K562 (cell line): Measurements from ENCODE around the gene LSS. TPM values are rescaled to one million over a fixed set of nuclear protein-coding genes. Genes with fewer than 3 reads are reported as not detected.
A peak's percentile ranks its signal among the peaks of the same experiment; 100 is the strongest.

Source experiments
- CXXC5 ChIP-seq: fragments of 250-450 bp; sonication (Bioruptor Pico); IDR thresholded peaks from 2 replicates; pipeline ENCODE4 v1.8.0; 2022; ENCODE audit warnings: inconsistent platforms, mild to moderate bottlenecking, moderate library complexity
- FOS ChIP-seq: IDR thresholded peaks from 3 replicates; pipeline ENCODE4 v1.6.1; 2011; ENCODE audit not compliant: insufficient read length; ENCODE audit errors: extremely low read depth
- GATA2 ChIP-seq: sonication (generic); formaldehyde crosslinking; IDR thresholded peaks from 2 replicates; pipeline ENCODE4 v1.4.0; 2020; ENCODE audit warnings: mild to moderate bottlenecking, missing genetic modification reagents
- NCOA1 ChIP-seq: fragments of 450-650 bp; IDR thresholded peaks from 2 replicates; pipeline ENCODE4 v1.6.1; 2016; ENCODE audit warnings: low read depth
- TAF9B ChIP-seq: fragments of 450-650 bp; IDR thresholded peaks from 2 replicates; pipeline ENCODE4 v1.6.1; 2018; ENCODE audit warnings: mild to moderate bottlenecking; ENCODE audit not compliant: partially characterized antibody
- TRIM24 ChIP-seq, 2 experiments: fragments of 450-650 bp; IDR thresholded peaks; 2 replicates each; pipeline ENCODE4 v1.6.1; 2016
- XRCC4 ChIP-seq: IDR thresholded peaks from one replicate; pipeline ENCODE4 v1.6.1; 2011; ENCODE audit not compliant: insufficient read depth, insufficient read length; ENCODE audit errors: extremely low read depth
- ZNF174 ChIP-seq: fragments of 250-450 bp; sonication (Bioruptor Pico); IDR thresholded peaks from 2 replicates; pipeline ENCODE4 v1.4.0; 2020; ENCODE audit warnings: mild to moderate bottlenecking
- ZNF263 ChIP-seq: sonication (generic); formaldehyde crosslinking; IDR thresholded peaks from 2 replicates; pipeline ENCODE4 v1.8.0; 2022; ENCODE audit warnings: mild to moderate bottlenecking, missing genetic modification reagents, borderline replicate concordance
- ZNF347 ChIP-seq: fragments of 450-650 bp; formaldehyde crosslinking; IDR thresholded peaks from 2 replicates; pipeline ENCODE4 v1.4.0; 2020; ENCODE audit warnings: low read depth, mild to moderate bottlenecking, moderate library complexity
- ZNF785 ChIP-seq: fragments of 250-450 bp; sonication (Bioruptor Pico); IDR thresholded peaks from 2 replicates; pipeline ENCODE4 v1.4.0; 2020; ENCODE audit warnings: mild to moderate bottlenecking
- polyA plus RNA-seq, 8 experiments: library from polyadenylated mRNA; depleted of rRNA in 4 of 8; stranded (reverse) in 5 of 8; unstranded in 3 of 8; fragments of >200 nt; fragmentation: Nextera tagmentation in 2 of 8; fragmentation: Illumina TruSeq in 1 of 8; extraction: Ambion mirVana in 2 of 8; extraction: Trizol in 1 of 8; gene quantifications; 2 replicates each; pipeline versions ENCODE4 v1.2.1 to v1.2.3, GENCODE V29; 2011 to 2014; ENCODE audit warnings: inconsistent platforms in 1 of 8, missing spikeins in 1 of 8
- total RNA-seq, 7 experiments: library from RNA; depleted of rRNA in 6 of 7; stranded (reverse); fragments of >200 nt in 6 of 7; fragmentation: Illumina TruSeq in 2 of 7; extraction: Trizol in 2 of 7; gene quantifications; 2 replicates each; pipeline versions ENCODE4 v1.2.1 to v1.2.3, GENCODE V29; 2011 to 2021; ENCODE audit warnings: low replicate concordance in 1 of 7
- TF ChIP-seq, protein P1 (sequence below): fragments of 450-650 bp; IDR thresholded peaks from 2 replicates; pipeline ENCODE4 v1.6.1; 2016; ENCODE audit warnings: low read depth, mild to moderate bottlenecking, moderate library complexity
- TF ChIP-seq, protein P2 (sequence below): fragments of 450-650 bp; formaldehyde crosslinking; IDR thresholded peaks from 2 replicates; pipeline ENCODE4 v1.4.0; 2020; ENCODE audit warnings: mild to moderate bottlenecking, moderate library complexity
- TF ChIP-seq, protein P3 (sequence below): sonication (generic); formaldehyde crosslinking; IDR thresholded peaks from 2 replicates; pipeline ENCODE4 v1.8.1; 2022; ENCODE audit warnings: missing genetic modification reagents
- TF ChIP-seq, protein P4 (sequence below): fragments of 450-650 bp; formaldehyde crosslinking; IDR thresholded peaks from 2 replicates; pipeline ENCODE4 v1.4.0; 2020; ENCODE audit warnings: mild to moderate bottlenecking, moderate library complexity
- TF ChIP-seq, protein P5 (sequence below): fragments of 450-650 bp; IDR thresholded peaks from 2 replicates; pipeline ENCODE4 v1.6.1; 2016
- TF ChIP-seq, protein P6 (sequence below): sonication (generic); formaldehyde crosslinking; IDR thresholded peaks from 2 replicates; pipeline ENCODE4 v1.8.0; 2022; ENCODE audit warnings: mild to moderate bottlenecking, missing genetic modification reagents
- TF ChIP-seq, protein P7 (sequence below): sonication (generic); formaldehyde crosslinking; IDR thresholded peaks from 2 replicates; pipeline ENCODE4 v1.9.0; 2022; ENCODE audit warnings: mild to moderate bottlenecking, missing genetic modification reagents

LSS gene
- total and polyA plus RNA-seq, 9 of the 15 experiments (the other 6 are each of a cell fraction or from before 2014, with no cell fraction given), result 2.2 to 89.5 (median 37.4) TPM

DNA sequence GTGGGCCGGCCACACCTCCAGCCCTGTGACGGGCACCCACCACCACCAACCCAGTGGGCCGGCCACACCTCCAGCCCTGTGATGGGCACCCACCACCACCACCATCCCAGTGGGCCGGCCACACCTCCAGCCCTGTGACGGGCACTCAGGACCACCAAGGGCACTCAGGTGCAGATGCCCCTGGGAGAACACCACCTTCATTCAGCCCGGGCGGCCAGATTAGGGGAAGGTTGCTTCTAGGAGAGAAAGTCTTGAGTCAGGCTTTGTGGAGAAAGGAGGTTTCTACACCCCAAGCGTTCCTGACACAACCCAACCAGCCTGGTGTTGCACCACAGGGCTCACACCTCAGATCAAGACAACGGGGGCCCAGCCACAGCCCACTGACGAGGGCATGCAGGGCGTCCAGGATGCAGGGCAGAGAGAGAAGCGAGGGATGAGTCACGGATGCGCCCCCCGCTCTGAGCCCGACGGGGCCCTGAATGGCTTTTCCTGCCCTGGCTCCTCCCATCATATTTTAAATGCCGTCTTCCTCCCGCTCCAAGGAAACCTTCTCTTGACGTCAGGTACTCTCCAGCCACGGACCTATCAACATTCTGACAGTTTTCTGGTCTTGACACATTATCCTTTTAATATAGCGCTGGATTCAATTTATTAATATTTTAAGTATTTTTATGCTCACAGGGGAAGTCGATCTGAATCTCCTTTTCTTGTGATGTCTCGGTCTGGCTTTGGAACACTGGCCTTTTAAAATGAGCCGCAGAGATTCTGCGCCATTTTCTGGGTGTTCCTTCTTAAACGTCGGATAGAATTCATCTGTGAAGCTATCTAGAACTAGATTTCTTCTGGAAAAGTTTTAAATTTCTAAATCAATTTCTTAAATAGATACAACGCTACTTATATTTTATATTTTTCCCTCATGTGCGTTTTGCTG is 43.7 kb downstream of the LSS start (continued):
- TF ChIP-seq, protein P1, sequence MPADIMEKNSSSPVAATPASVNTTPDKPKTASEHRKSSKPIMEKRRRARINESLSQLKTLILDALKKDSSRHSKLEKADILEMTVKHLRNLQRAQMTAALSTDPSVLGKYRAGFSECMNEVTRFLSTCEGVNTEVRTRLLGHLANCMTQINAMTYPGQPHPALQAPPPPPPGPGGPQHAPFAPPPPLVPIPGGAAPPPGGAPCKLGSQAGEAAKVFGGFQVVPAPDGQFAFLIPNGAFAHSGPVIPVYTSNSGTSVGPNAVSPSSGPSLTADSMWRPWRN, result no peak
- no peak for TF ChIP-seq ZNF263 (CRISPR knock-in tag)
- TF ChIP-seq ZNF785 (CRISPR knock-in tag), result no peak
- TF ChIP-seq, protein P2, sequence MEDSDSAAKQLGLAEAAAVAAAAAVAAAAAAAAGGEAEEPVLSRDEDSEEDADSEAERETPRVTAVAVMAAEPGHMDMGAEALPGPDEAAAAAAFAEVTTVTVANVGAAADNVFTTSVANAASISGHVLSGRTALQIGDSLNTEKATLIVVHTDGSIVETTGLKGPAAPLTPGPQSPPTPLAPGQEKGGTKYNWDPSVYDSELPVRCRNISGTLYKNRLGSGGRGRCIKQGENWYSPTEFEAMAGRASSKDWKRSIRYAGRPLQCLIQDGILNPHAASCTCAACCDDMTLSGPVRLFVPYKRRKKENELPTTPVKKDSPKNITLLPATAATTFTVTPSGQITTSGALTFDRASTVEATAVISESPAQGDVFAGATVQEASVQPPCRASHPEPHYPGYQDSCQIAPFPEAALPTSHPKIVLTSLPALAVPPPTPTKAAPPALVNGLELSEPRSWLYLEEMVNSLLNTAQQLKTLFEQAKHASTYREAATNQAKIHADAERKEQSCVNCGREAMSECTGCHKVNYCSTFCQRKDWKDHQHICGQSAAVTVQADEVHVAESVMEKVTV, result no peak
- TF ChIP-seq, protein P3, sequence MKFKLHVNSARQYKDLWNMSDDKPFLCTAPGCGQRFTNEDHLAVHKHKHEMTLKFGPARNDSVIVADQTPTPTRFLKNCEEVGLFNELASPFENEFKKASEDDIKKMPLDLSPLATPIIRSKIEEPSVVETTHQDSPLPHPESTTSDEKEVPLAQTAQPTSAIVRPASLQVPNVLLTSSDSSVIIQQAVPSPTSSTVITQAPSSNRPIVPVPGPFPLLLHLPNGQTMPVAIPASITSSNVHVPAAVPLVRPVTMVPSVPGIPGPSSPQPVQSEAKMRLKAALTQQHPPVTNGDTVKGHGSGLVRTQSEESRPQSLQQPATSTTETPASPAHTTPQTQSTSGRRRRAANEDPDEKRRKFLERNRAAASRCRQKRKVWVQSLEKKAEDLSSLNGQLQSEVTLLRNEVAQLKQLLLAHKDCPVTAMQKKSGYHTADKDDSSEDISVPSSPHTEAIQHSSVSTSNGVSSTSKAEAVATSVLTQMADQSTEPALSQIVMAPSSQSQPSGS (CRISPR knock-in tag), result no peak
- no peak for TF ChIP-seq XRCC4
- no peak for TF ChIP-seq NCOA1
- TF ChIP-seq, protein P4, sequence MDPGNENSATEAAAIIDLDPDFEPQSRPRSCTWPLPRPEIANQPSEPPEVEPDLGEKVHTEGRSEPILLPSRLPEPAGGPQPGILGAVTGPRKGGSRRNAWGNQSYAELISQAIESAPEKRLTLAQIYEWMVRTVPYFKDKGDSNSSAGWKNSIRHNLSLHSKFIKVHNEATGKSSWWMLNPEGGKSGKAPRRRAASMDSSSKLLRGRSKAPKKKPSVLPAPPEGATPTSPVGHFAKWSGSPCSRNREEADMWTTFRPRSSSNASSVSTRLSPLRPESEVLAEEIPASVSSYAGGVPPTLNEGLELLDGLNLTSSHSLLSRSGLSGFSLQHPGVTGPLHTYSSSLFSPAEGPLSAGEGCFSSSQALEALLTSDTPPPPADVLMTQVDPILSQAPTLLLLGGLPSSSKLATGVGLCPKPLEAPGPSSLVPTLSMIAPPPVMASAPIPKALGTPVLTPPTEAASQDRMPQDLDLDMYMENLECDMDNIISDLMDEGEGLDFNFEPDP (CRISPR knock-in tag), result no peak
- TF ChIP-seq TAF9B, result no peak
- no peak for TF ChIP-seq GATA2 (CRISPR knock-in tag)
- TF ChIP-seq, protein P5, sequence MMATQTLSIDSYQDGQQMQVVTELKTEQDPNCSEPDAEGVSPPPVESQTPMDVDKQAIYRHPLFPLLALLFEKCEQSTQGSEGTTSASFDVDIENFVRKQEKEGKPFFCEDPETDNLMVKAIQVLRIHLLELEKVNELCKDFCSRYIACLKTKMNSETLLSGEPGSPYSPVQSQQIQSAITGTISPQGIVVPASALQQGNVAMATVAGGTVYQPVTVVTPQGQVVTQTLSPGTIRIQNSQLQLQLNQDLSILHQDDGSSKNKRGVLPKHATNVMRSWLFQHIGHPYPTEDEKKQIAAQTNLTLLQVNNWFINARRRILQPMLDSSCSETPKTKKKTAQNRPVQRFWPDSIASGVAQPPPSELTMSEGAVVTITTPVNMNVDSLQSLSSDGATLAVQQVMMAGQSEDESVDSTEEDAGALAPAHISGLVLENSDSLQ, result peak; percentile 98
- TF ChIP-seq, protein P6, sequence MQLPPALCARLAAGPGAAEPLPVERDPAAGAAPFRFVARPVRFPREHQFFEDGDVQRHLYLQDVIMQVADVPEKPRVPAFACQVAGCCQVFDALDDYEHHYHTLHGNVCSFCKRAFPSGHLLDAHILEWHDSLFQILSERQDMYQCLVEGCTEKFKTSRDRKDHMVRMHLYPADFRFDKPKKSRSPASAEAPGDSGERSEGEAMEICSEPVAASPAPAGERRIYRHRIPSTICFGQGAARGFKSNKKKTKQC (CRISPR knock-in tag), result no peak
- TF ChIP-seq, protein P7, sequence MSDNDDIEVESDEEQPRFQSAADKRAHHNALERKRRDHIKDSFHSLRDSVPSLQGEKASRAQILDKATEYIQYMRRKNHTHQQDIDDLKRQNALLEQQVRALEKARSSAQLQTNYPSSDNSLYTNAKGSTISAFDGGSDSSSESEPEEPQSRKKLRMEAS, result no peak
- TF ChIP-seq FOS, result no peak
- no peak for TF ChIP-seq ZNF347 (CRISPR knock-in tag)
- TF ChIP-seq ZNF174 (CRISPR knock-in tag), result no peak
- no peak; a peak in 1 of 4 replicates for TF ChIP-seq TRIM24 (IDR thresholded peaks at IDR 0.05)
- peak; percentile 48; the same call in 1 of the 2 replicates for TF ChIP-seq CXXC5 (CRISPR knock-in tag)
